HEK293 (cell line): Measurements from ENCODE around the gene ZKSCAN4.

Experiments
- CTCF ChIA-PET: fragments of 350-600 bp; formaldehyde crosslinking; extraction: SDS; loops from one replicate; lab custom pipeline; 2021; ENCODE audit warnings: antibody characterized with exemption; lab: Yijun Ruan, JAX
- POLR2A ChIA-PET: fragments of 300-600 bp; formaldehyde crosslinking; extraction: SDS; loops from one replicate; lab custom pipeline; 2020; ENCODE audit warnings: antibody characterized with exemption, inconsistent platforms; lab: Yijun Ruan, JAX
- H3K27ac ChIP-seq: fragments of 200-500 bp; sonication (Bioruptor generic); 2 replicates; pipeline ENCODE4 v1.5.1; 2014; ENCODE audit warnings: low read depth, low read length, control low read depth, inconsistent platforms; ENCODE audit errors: extremely low read depth
- H3K36me3 ChIP-seq, 2 experiments: fragments of 200-500 bp in 1 of 2; sonication (Bioruptor generic) in 1 of 2; 1 replicate in 1 of 2; 2 replicates in 1 of 2; pipeline ENCODE4 v1.5.1; 2014 to 2017; ENCODE audit warnings: inconsistent platforms in 2 of 2, low read length in 2 of 2; ENCODE audit not compliant: control insufficient read depth in 2 of 2, insufficient read depth in 1 of 2
- H3K4me1 ChIP-seq: fragments of 200-500 bp; sonication (Bioruptor generic); 2 replicates; pipeline ENCODE4 v1.5.1; 2014; ENCODE audit warnings: mild to moderate bottlenecking, low read length, inconsistent platforms; ENCODE audit not compliant: control insufficient read depth, insufficient read depth
- H3K4me3 ChIP-seq: 2 replicates; pipeline ENCODE4 v1.5.1; 2011; ENCODE audit warnings: low read depth, mild to moderate bottlenecking, control low read depth, low read length, moderate library complexity
- H3K9me3 ChIP-seq: fragments of 200-500 bp; sonication (Bioruptor generic); 2 replicates; pipeline ENCODE4 v1.5.1; 2014; ENCODE audit warnings: low read depth, low read length, inconsistent platforms; ENCODE audit not compliant: control insufficient read depth, insufficient read depth
- HOXA7 ChIP-seq: sonication (generic); formaldehyde crosslinking; IDR thresholded peaks from 2 replicates; pipeline ENCODE4 v1.8.1; 2022; ENCODE audit warnings: missing genetic modification reagents, borderline replicate concordance
- HOXC10 ChIP-seq: sonication (generic); formaldehyde crosslinking; IDR thresholded peaks from 2 replicates; pipeline ENCODE4 v1.8.1; 2023; ENCODE audit warnings: mild to moderate bottlenecking, missing genetic modification reagents
- OSR2 ChIP-seq: fragments of 450-650 bp; formaldehyde crosslinking; IDR thresholded peaks from 2 replicates; pipeline ENCODE4 v1.5.1; 2016; ENCODE audit warnings: missing biosample characterization, missing genetic modification characterization
- SALL2 ChIP-seq: fragments of 450-650 bp; formaldehyde crosslinking; IDR thresholded peaks from 2 replicates; pipeline ENCODE4 v1.5.0; 2017; ENCODE audit warnings: missing biosample characterization, mild to moderate bottlenecking, missing genetic modification characterization, borderline replicate concordance
- SETDB1 ChIP-seq: IDR thresholded peaks from one replicate; pipeline ENCODE4 v1.6.1; 2017; ENCODE audit warnings: mild to moderate bottlenecking, low read length, moderate library complexity, mixed read lengths; ENCODE audit not compliant: insufficient read length
- SP3 ChIP-seq: fragments of 450-650 bp; formaldehyde crosslinking; IDR thresholded peaks from 2 replicates; pipeline ENCODE4 v1.5.1; 2016; ENCODE audit warnings: missing biosample characterization, missing genetic modification characterization
- ZBTB20 ChIP-seq: fragments of 450-650 bp; formaldehyde crosslinking; IDR thresholded peaks from 2 replicates; pipeline ENCODE4 v1.5.1; 2016; ENCODE audit warnings: missing biosample characterization, missing genetic modification characterization
- ZBTB7A ChIP-seq: fragments of 450-650 bp; formaldehyde crosslinking; IDR thresholded peaks from 2 replicates; pipeline ENCODE4 v1.5.1; 2016; ENCODE audit warnings: low read depth, missing biosample characterization, missing genetic modification characterization
- ZFP3 ChIP-seq: fragments of 450-650 bp; formaldehyde crosslinking; IDR thresholded peaks from 2 replicates; pipeline ENCODE4 v1.5.1; 2016; ENCODE audit warnings: low read depth, missing biosample characterization, missing genetic modification characterization
- ZIC2 ChIP-seq: fragments of 450-650 bp; formaldehyde crosslinking; IDR thresholded peaks from 2 replicates; pipeline ENCODE4 v1.5.1; 2016; ENCODE audit warnings: missing biosample characterization, missing genetic modification characterization
- ZNF112 ChIP-seq: fragments of 450-650 bp; formaldehyde crosslinking; IDR thresholded peaks from 2 replicates; pipeline ENCODE4 v1.5.0; 2017; ENCODE audit warnings: missing biosample characterization, missing genetic modification characterization
- ZNF404 ChIP-seq: fragments of 450-650 bp; formaldehyde crosslinking; IDR thresholded peaks from 2 replicates; pipeline ENCODE4 v1.5.1; 2017; ENCODE audit warnings: missing biosample characterization, missing genetic modification characterization
- ZNF48 ChIP-seq: fragments of 450-650 bp; formaldehyde crosslinking; IDR thresholded peaks from 2 replicates; pipeline ENCODE4 v1.5.1; 2016; ENCODE audit warnings: missing biosample characterization, missing genetic modification characterization
- ZNF501 ChIP-seq: fragments of 450-650 bp; formaldehyde crosslinking; IDR thresholded peaks from 2 replicates; pipeline ENCODE4 v1.5.1; 2016; ENCODE audit warnings: missing biosample characterization, missing genetic modification characterization
- ZNF548 ChIP-seq: fragments of 450-650 bp; formaldehyde crosslinking; IDR thresholded peaks from 2 replicates; pipeline ENCODE4 v1.5.1; 2016; ENCODE audit warnings: missing biosample characterization, missing genetic modification characterization
- ZNF549 ChIP-seq: fragments of 450-650 bp; IDR thresholded peaks from 2 replicates; pipeline ENCODE4 v1.5.1; 2018; ENCODE audit warnings: missing biosample characterization, missing genetic modification characterization, mild to moderate bottlenecking, inconsistent platforms, moderate library complexity
- ZNF561 ChIP-seq: fragments of 450-650 bp; IDR thresholded peaks from 2 replicates; pipeline ENCODE4 v1.5.1; 2018; ENCODE audit warnings: missing biosample characterization, missing genetic modification characterization, borderline replicate concordance
- ZNF571 ChIP-seq: fragments of 450-650 bp; formaldehyde crosslinking; IDR thresholded peaks from 2 replicates; pipeline ENCODE4 v1.5.0; 2017; ENCODE audit warnings: missing biosample characterization, missing genetic modification characterization
- ZNF660 ChIP-seq: fragments of 450-650 bp; IDR thresholded peaks from 2 replicates; pipeline ENCODE4 v1.5.1; 2018; ENCODE audit warnings: missing biosample characterization, mild to moderate bottlenecking, missing genetic modification characterization
- ZNF76 ChIP-seq: fragments of 450-650 bp; formaldehyde crosslinking; IDR thresholded peaks from 2 replicates; pipeline ENCODE4; 2016; ENCODE audit warnings: low read depth, missing biosample characterization, missing genetic modification characterization, borderline replicate concordance
- TF ChIP-seq, protein P1 (sequence below): fragments of 450-650 bp; formaldehyde crosslinking; IDR thresholded peaks from 2 replicates; pipeline ENCODE4 v1.5.1; 2016; ENCODE audit warnings: missing biosample characterization, missing genetic modification characterization
- TF ChIP-seq, protein P2 (sequence below): fragments of 450-650 bp; formaldehyde crosslinking; IDR thresholded peaks from 2 replicates; pipeline ENCODE4 v1.5.1; 2016; ENCODE audit warnings: missing biosample characterization, missing genetic modification characterization, low read depth
- TF ChIP-seq, protein P3 (sequence below): fragments of 450-650 bp; formaldehyde crosslinking; IDR thresholded peaks from 2 replicates; pipeline ENCODE4 v1.5.1; 2016; ENCODE audit warnings: missing biosample characterization, missing genetic modification characterization

The ZKSCAN4 gene

DNA sequence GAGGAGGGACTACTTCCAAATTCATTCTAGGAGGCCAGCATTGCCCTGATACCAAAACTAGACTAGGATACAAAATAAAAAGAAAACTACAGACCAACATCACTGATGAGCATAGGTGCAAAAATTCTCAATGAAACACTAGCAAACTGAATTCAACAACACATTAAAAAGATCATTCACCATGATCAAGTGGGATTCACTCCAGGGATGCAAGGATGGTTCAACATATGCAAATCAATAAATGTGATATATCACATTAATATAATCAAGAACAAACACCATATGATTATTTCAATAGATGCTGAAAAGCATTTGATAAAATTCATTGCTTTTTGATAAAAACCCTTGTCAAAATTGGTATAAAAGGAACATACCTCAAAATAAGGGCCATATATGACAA is 39.5 kb upstream of the ZKSCAN4 start:
- no peaks in the 10 kb centered on the region for H3K9me3 ChIP-seq
- ChIA-PET CTCF (interaction anchor here (0.7 kb wide), 1 partner anchor 87 kb away, joined by 6 read pairs; no protein-coding TSS in a partner anchor), POLR2A (no interaction called here)
- no peak overlapping the region for H3K4me3 ChIP-seq
- TF ChIP-seq ZNF48 (tag by site-specific recombination) (no peak), ZFP3 (tag by site-specific recombination) (no peak), ZNF549 (tag by site-specific recombination) (no peak), ZNF548 (tag by site-specific recombination) (no peak), OSR2 (tag by site-specific recombination) (no peak), ZNF404 (tag by site-specific recombination) (no peak), ZNF112 (no peak)
- peaks cover 25 to 34% of the 10 kb centered on the region in 2 experiments for H3K36me3 ChIP-seq
- no peaks in the 10 kb centered on the region for H3K4me1 ChIP-seq
- H3K27ac ChIP-seq = no peak overlapping the region

DNA sequence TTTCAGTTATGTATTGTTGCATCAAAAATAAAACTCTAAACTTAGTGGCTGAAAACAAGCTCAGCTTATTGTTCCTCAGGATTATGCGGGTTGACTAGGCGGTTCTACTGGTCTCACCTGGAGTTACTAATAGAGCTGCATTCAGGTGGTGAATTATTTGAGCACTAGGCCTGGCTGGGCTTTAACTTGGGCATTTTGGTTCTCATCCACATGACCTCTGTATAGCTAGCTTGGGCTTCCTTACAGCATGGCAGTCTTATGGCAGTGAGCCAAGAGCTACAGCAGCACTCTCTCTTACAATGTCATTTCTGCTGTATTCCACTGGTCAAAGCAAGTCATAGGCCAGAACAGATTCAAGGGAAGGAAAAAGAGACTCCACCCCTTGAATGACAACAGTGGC is 30.9 kb upstream of the ZKSCAN4 start:
- Histone ChIP-seq H3K9me3 (no peaks in the 10 kb centered on the region), H3K27ac (no peak overlapping the region), H3K36me3 (peaks cover 15 to 51% of the 10 kb centered on the region in 2 experiments), H3K4me1 (no peaks in the 10 kb centered on the region), H3K4me3 (no peak overlapping the region)
- CTCF ChIA-PET = no interaction called here
- POLR2A ChIA-PET = interaction anchor here (0.5 to 1.8 kb wide), 6 partner anchors 16 to 780 kb away, joined by 3 to 6 read pairs (median 5); partner anchors contain the start of gene ZSCAN26
- no peak for TF ChIP-seq ZBTB7A (tag by site-specific recombination)
- peak; percentile 65 for TF ChIP-seq SETDB1

DNA sequence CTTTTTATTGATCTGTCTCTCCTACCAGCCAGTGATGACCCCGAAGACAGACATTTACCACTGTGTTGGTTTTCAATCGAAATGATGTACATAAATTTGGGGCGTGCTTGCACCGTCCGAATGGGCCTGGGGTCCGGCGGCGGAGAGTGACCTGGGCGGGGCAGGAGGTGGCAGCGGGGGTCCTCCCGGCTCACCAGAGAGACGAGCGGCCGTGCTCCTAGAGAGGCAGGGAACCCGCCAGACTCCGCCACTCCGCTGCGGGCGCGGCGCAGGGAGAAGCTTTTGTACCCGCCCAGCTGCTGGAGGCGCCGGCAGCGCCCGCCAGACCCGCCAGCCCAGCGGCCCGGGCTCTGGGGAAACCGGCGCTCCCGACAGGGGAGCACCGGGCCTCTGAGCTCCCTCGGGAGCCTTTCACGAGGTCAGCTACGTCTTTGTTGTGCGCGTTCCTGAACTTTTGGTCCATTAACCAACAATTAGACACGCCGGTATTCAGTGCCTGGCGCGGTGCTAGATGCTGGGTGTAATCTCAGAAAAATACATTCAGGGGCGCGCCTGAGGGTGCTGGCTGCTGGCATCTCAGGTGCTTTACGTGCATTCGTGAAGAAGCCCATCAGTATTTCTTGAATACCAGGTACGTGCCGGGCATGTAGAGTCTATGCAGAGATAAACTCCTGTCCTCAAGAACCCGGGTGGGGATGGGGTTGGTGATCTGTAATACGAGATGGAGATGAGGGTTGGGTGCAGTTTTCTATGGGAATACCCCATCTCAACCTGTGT is 29.4 kb upstream of the ZKSCAN4 start, which contains the start of gene PGBD1:
Gene PGBD1 (plus strand): TSS at position 285 of the 777 bp plus-strand sequence. CDS start 2,242 bp downstream, outside the sequence.
- CTCF ChIA-PET = interaction anchor here (0.6 to 1.9 kb wide), 5 partner anchors 15 to 653 kb away, joined by 3 to 6 read pairs (median 4); partner anchors contain the start of gene ZSCAN26
- no peaks in the 10 kb centered on the region for H3K9me3 ChIP-seq
- no peaks in the 10 kb centered on the region for H3K4me1 ChIP-seq
- peak within 1 kb of the TSS; percentile 89 for H3K4me3 ChIP-seq
- peaks cover 10 to 50% of the 10 kb centered on the region in 2 experiments; a peak in 2 of 3 replicates for H3K36me3 ChIP-seq
- POLR2A ChIA-PET = interaction anchor here (0.6 to 1.7 kb wide), 17 partner anchors 9 to 387 kb away, joined by 3 to 34 read pairs (median 5); partner anchors contain the start of genes ZKSCAN3, ZKSCAN4, ZKSCAN8 and ZSCAN26
- H3K27ac ChIP-seq = peak within 1 kb of the TSS; percentile 65; the same call in 1 of the 2 replicates
- TF ChIP-seq SP3 (tag by site-specific recombination) (peak; percentile 58), HOXC10 (CRISPR knock-in tag) (no peak), ZNF571 (tag by site-specific recombination) (no peak), HOXA7 (CRISPR knock-in tag) (no peak), ZNF501 (peak; percentile 90), ZIC2 (tag by site-specific recombination) (peak; percentile 62), ZNF660 (tag by site-specific recombination) (peak; percentile 84), ZNF76 (tag by site-specific recombination) (0 out of 2 replicates have a peak, but pooled peaks have one; percentile 36), SALL2 (tag by site-specific recombination) (no peak), ZBTB20 (tag by site-specific recombination) (peak; percentile 71), ZNF561 (0 out of 2 replicates have a peak, but pooled peaks have one; percentile 71)
- TF ChIP-seq, protein P1, sequence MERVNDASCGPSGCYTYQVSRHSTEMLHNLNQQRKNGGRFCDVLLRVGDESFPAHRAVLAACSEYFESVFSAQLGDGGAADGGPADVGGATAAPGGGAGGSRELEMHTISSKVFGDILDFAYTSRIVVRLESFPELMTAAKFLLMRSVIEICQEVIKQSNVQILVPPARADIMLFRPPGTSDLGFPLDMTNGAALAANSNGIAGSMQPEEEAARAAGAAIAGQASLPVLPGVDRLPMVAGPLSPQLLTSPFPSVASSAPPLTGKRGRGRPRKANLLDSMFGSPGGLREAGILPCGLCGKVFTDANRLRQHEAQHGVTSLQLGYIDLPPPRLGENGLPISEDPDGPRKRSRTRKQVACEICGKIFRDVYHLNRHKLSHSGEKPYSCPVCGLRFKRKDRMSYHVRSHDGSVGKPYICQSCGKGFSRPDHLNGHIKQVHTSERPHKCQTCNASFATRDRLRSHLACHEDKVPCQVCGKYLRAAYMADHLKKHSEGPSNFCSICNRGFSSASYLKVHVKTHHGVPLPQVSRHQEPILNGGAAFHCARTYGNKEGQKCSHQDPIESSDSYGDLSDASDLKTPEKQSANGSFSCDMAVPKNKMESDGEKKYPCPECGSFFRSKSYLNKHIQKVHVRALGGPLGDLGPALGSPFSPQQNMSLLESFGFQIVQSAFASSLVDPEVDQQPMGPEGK = peak; percentile 55
- TF ChIP-seq, protein P2, sequence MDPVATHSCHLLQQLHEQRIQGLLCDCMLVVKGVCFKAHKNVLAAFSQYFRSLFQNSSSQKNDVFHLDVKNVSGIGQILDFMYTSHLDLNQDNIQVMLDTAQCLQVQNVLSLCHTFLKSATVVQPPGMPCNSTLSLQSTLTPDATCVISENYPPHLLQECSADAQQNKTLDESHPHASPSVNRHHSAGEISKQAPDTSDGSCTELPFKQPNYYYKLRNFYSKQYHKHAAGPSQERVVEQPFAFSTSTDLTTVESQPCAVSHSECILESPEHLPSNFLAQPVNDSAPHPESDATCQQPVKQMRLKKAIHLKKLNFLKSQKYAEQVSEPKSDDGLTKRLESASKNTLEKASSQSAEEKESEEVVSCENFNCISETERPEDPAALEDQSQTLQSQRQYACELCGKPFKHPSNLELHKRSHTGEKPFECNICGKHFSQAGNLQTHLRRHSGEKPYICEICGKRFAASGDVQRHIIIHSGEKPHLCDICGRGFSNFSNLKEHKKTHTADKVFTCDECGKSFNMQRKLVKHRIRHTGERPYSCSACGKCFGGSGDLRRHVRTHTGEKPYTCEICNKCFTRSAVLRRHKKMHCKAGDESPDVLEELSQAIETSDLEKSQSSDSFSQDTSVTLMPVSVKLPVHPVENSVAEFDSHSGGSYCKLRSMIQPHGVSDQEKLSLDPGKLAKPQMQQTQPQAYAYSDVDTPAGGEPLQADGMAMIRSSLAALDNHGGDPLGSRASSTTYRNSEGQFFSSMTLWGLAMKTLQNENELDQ (tag by site-specific recombination) = no peak
- TF ChIP-seq, protein P3, sequence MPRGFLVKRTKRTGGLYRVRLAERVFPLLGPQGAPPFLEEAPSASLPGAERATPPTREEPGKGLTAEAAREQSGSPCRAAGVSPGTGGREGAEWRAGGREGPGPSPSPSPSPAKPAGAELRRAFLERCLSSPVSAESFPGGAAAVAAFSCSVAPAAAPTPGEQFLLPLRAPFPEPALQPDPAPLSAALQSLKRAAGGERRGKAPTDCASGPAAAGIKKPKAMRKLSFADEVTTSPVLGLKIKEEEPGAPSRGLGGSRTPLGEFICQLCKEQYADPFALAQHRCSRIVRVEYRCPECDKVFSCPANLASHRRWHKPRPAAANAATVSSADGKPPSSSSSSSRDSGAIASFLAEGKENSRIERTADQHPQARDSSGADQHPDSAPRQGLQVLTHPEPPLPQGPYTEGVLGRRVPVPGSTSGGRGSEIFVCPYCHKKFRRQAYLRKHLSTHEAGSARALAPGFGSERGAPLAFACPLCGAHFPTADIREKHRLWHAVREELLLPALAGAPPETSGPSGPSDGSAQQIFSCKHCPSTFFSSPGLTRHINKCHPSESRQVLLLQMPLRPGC (tag by site-specific recombination) = peak; percentile 35; the same call in 1 of the 2 replicates
